ENCODE results near the gene C5orf58.

The C5orf58 gene

DNA sequence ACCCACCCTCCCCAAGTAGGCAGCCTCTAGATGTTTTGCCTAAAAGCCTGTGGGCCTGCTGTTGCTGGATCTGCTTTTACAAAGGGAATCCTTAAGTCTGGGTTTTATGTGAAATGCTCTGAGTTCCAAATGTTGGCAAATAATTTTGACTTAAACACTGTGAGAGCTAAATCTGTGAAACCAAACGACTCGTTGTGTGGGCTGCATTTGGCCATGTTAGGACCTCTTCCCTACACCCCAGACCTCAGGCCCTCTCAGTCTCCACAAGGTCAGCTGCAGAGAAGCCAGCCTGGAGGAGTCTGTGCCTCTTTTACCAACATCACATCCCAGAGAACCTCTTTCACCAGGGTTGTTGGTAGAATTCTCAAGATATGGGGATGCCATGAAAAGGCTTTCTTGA, 55.4 kb downstream of the C5orf58 start:
- H3K4me1 ChIP-seq (ENCODE audit: low read length) = no peaks in the 10 kb centered on the region

DNA sequence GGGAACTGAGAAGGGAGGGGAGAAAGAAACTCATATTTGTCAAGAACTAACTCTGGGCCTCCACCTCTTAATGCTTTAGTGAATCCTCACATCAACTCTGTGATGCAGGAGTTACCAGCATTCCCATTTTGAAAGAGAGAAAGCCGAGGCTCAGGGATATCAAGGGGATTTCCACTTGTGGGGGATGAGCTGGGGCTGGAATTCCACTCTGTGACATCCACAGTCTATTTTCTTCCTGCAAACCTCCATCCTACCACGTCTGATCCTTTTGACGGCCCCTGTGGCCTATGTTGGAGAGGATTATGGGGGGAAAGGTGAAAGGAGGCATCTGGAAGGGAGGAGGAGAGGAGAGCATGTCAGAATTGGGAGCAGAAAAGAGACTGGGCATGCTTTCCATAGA, 55.8 kb downstream of the C5orf58 start:
- H3K27ac ChIP-seq (ENCODE audit: low read length) = no peak overlapping the region
- no peak overlapping the region for H3K4me3 ChIP-seq (ENCODE audit: low read length)
- no peaks in the 10 kb centered on the region for H3K79me2 ChIP-seq (ENCODE audit: low read length)
- H4K20me1 ChIP-seq (ENCODE audit: insufficient read depth, low read length) = no peaks in the 10 kb centered on the region
- H3K9ac ChIP-seq (ENCODE audit: low read length) = no peak overlapping the region
- no peaks in the 10 kb centered on the region for H3K4me1 ChIP-seq (ENCODE audit: low read length)
- peaks cover 69% of the 10 kb centered on the region for H3K27me3 ChIP-seq (ENCODE audit: low read depth, low read length)
- TF ChIP-seq, protein P1, sequence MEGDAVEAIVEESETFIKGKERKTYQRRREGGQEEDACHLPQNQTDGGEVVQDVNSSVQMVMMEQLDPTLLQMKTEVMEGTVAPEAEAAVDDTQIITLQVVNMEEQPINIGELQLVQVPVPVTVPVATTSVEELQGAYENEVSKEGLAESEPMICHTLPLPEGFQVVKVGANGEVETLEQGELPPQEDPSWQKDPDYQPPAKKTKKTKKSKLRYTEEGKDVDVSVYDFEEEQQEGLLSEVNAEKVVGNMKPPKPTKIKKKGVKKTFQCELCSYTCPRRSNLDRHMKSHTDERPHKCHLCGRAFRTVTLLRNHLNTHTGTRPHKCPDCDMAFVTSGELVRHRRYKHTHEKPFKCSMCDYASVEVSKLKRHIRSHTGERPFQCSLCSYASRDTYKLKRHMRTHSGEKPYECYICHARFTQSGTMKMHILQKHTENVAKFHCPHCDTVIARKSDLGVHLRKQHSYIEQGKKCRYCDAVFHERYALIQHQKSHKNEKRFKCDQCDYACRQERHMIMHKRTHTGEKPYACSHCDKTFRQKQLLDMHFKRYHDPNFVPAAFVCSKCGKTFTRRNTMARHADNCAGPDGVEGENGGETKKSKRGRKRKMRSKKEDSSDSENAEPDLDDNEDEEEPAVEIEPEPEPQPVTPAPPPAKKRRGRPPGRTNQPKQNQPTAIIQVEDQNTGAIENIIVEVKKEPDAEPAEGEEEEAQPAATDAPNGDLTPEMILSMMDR (IDR thresholded peaks at IDR 0.05; ENCODE audit: low read depth, low read length) = no peak
- TF ChIP-seq EZH2phosphoT487 (IDR thresholded peaks at IDR 0.05; ENCODE audit: low read depth) = no peak
- H2AFZ ChIP-seq (ENCODE audit: low read depth, low read length) = no peak overlapping the region
- H3K4me2 ChIP-seq (ENCODE audit: low read length) = no peak overlapping the region
- 0 out of 2 replicates have a peak, but pooled peaks cover 5% of the 10 kb centered on the region for H3K9me3 ChIP-seq (ENCODE audit: insufficient read depth, low read length)
- H3K36me3 ChIP-seq (replicated peaks; ENCODE audit: low read depth, low read length) = no peaks in the 10 kb centered on the region

More for the DNA sequence above, 55.4 kb downstream of the C5orf58 start:
- no peak overlapping the region for H3K27ac ChIP-seq (ENCODE audit: low read length)
- H3K9me3 ChIP-seq (ENCODE audit: insufficient read depth, low read length) = 0 out of 2 replicates have a peak, but pooled peaks cover 5% of the 10 kb centered on the region
- H3K36me3 ChIP-seq (replicated peaks; ENCODE audit: low read depth, low read length) = no peaks in the 10 kb centered on the region
- TF ChIP-seq, protein P1 (IDR thresholded peaks at IDR 0.05; ENCODE audit: low read depth, low read length) = no peak
- H3K4me3 ChIP-seq (ENCODE audit: low read length) = no peak overlapping the region
- H3K79me2 ChIP-seq (ENCODE audit: low read length) = no peaks in the 10 kb centered on the region
- peaks cover 70% of the 10 kb centered on the region for H3K27me3 ChIP-seq (ENCODE audit: low read depth, low read length)
- no peak overlapping the region for H3K9ac ChIP-seq (ENCODE audit: low read length)
- no peak overlapping the region for H2AFZ ChIP-seq (ENCODE audit: low read depth, low read length)
- no peaks in the 10 kb centered on the region for H4K20me1 ChIP-seq (ENCODE audit: insufficient read depth, low read length)
- no peak overlapping the region for H3K4me2 ChIP-seq (ENCODE audit: low read length)

DNA sequence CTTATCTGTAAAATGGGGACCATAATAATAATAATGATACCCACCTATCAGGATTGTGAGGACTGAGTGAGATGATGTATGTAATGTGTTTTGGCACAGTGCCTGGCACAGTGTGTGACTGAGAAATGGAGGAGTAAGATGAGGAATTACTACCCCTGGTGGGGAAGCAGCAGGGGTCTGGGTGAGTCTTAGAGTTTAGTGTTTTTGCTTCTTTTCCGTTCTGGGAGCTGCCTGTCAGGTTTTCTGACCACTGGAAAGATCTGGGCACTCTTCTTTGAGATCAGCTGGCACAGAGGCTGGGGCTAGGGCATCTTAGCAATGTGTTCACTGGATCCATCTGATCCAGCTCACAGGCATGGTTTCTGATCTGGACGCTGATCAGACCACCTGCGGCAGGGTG, 56.3 kb downstream of the C5orf58 start:
- H3K27me3 ChIP-seq (ENCODE audit: low read depth, low read length) = peaks cover 71% of the 10 kb centered on the region
- H3K9me3 ChIP-seq (ENCODE audit: insufficient read depth, low read length) = 0 out of 2 replicates have a peak, but pooled peaks cover 4% of the 10 kb centered on the region
- H2AFZ ChIP-seq (ENCODE audit: low read depth, low read length) = no peak overlapping the region
- no peaks in the 10 kb centered on the region for H3K79me2 ChIP-seq (ENCODE audit: low read length)
- H3K9ac ChIP-seq (ENCODE audit: low read length) = no peak overlapping the region
- H3K36me3 ChIP-seq (replicated peaks; ENCODE audit: low read depth, low read length) = no peaks in the 10 kb centered on the region
- H4K20me1 ChIP-seq (ENCODE audit: insufficient read depth, low read length) = no peaks in the 10 kb centered on the region
- H3K4me1 ChIP-seq (ENCODE audit: low read length) = no peaks in the 10 kb centered on the region
- H3K4me3 ChIP-seq (ENCODE audit: low read length) = no peak overlapping the region
- no peak overlapping the region for H3K27ac ChIP-seq (ENCODE audit: low read length)
- TF ChIP-seq, protein P1 (IDR thresholded peaks at IDR 0.05; ENCODE audit: low read depth, low read length) = no peak
- TF ChIP-seq EZH2phosphoT487 (IDR thresholded peaks at IDR 0.05; ENCODE audit: low read depth) = no peak
- H3K4me2 ChIP-seq (ENCODE audit: low read length) = no peak overlapping the region

DNA sequence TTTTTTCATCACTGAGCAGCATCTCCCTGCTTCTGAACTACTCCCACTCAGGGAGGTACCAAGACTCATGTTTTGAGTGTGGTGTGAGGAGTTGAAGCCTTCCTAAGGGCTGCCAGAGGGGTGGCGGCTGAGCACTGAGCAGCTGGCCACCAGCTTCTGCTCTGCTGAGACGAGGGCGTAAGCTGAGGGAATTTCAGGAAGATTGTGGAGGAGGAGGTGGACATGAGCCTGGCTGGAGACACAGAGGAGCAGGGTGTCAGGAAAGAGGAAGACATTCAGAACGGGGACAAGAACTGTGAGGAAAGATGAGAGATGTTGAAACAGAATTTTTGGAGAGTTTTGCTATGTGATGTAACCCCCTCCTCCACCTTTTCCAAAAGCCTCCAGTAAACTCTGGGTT, 57.0 kb downstream of the C5orf58 start:
- Histone ChIP-seq H3K79me2 (ENCODE audit: low read length) (no peaks in the 10 kb centered on the region), H3K4me1 (ENCODE audit: low read length) (no peaks in the 10 kb centered on the region), H3K9me3 (ENCODE audit: insufficient read depth, low read length) (no peaks in the 10 kb centered on the region), H3K9ac (ENCODE audit: low read length) (no peak overlapping the region), H3K36me3 (replicated peaks; ENCODE audit: low read depth, low read length) (no peaks in the 10 kb centered on the region), H3K27me3 (ENCODE audit: low read depth, low read length) (peaks cover 69% of the 10 kb centered on the region), H3K27ac (ENCODE audit: low read length) (no peak overlapping the region), H3K4me3 (ENCODE audit: low read length) (no peak overlapping the region), H4K20me1 (ENCODE audit: insufficient read depth, low read length) (no peaks in the 10 kb centered on the region), H3K4me2 (ENCODE audit: low read length) (no peak overlapping the region), H2AFZ (ENCODE audit: low read depth, low read length) (no peak overlapping the region)
- TF ChIP-seq, protein P1 (IDR thresholded peaks at IDR 0.05; ENCODE audit: low read depth, low read length) = no peak
- TF ChIP-seq EZH2phosphoT487 (IDR thresholded peaks at IDR 0.05; ENCODE audit: low read depth) = no peak
